RWPE2 (cell line): Measurements from ENCODE around the gene SCTR.

ENCODE experiments used
- ATAC-seq: fragments of 200-7000 bp; cut with Tn5 transposase; 3 replicates; pipeline ENCODE4 v1.9.1; 2021; ENCODE audit warnings: low read depth
- DNase-seq: peaks from one replicate; pipeline ENCODE4 v3.0.0-alpha.2; 2020; ENCODE audit warnings: low spot score
- H3K27ac ChIP-seq: fragments of 450-650 bp; 2 replicates; pipeline ENCODE4 v1.5.1; 2017; ENCODE audit warnings: mild to moderate bottlenecking; ENCODE audit not compliant: poor library complexity, severe bottlenecking
- H3K27me3 ChIP-seq: fragments of 250-450 bp; sonication (Bioruptor Pico); 2 replicates; pipeline ENCODE4 v1.5.1; 2021; ENCODE audit warnings: mild to moderate bottlenecking, moderate library complexity; ENCODE audit not compliant: insufficient read depth, poor library complexity, severe bottlenecking
- H3K36me3 ChIP-seq: fragments of 250-450 bp; sonication (Bioruptor Pico); 2 replicates; pipeline ENCODE4 v1.5.1; 2020; ENCODE audit warnings: low read depth, mild to moderate bottlenecking, moderate library complexity
- H3K4me1 ChIP-seq: fragments of 250-450 bp; sonication (Bioruptor Pico); 2 replicates; pipeline ENCODE4 v1.5.1; 2021; ENCODE audit warnings: mild to moderate bottlenecking, moderate library complexity; ENCODE audit not compliant: insufficient read depth, poor library complexity, severe bottlenecking
- H3K4me3 ChIP-seq: fragments of 250-450 bp; sonication (Bioruptor Pico); 2 replicates; pipeline ENCODE4 v1.5.1; 2021; ENCODE audit warnings: mild to moderate bottlenecking, moderate library complexity; ENCODE audit not compliant: severe bottlenecking
- H3K9me3 ChIP-seq: fragments of 250-450 bp; sonication (Bioruptor Pico); 2 replicates; pipeline ENCODE4 v1.5.1; 2021; ENCODE audit warnings: mild to moderate bottlenecking, moderate library complexity; ENCODE audit not compliant: severe bottlenecking
- TF ChIP-seq, protein P1 (sequence below): fragments of 450-650 bp; IDR thresholded peaks from one replicate; pipeline ENCODE4 v1.5.1; 2017; ENCODE audit warnings: mild to moderate bottlenecking, moderate library complexity; ENCODE audit not compliant: poor library complexity, severe bottlenecking

The SCTR gene

GRCh38 chr2:119417908-119418307 is 106.4 kb downstream of the SCTR start:
- no peaks in the 10 kb centered on the region for H3K36me3 ChIP-seq
- no peaks in the 10 kb centered on the region for H3K4me1 ChIP-seq
- DNase-seq (no peak), ATAC-seq (no peak)
- H3K4me3 ChIP-seq = no peak overlapping the region
- H3K27ac ChIP-seq = no peak overlapping the region
- TF ChIP-seq, protein P1, sequence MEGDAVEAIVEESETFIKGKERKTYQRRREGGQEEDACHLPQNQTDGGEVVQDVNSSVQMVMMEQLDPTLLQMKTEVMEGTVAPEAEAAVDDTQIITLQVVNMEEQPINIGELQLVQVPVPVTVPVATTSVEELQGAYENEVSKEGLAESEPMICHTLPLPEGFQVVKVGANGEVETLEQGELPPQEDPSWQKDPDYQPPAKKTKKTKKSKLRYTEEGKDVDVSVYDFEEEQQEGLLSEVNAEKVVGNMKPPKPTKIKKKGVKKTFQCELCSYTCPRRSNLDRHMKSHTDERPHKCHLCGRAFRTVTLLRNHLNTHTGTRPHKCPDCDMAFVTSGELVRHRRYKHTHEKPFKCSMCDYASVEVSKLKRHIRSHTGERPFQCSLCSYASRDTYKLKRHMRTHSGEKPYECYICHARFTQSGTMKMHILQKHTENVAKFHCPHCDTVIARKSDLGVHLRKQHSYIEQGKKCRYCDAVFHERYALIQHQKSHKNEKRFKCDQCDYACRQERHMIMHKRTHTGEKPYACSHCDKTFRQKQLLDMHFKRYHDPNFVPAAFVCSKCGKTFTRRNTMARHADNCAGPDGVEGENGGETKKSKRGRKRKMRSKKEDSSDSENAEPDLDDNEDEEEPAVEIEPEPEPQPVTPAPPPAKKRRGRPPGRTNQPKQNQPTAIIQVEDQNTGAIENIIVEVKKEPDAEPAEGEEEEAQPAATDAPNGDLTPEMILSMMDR = no peak
- no peaks in the 10 kb centered on the region for H3K9me3 ChIP-seq
- no peaks in the 10 kb centered on the region for H3K27me3 ChIP-seq

- Histone ChIP-seq H3K4me3 (no peak overlapping the region), H3K27ac (no peak overlapping the region), H3K27me3 (no peaks in the 10 kb centered on the region), H3K4me1 (no peaks in the 10 kb centered on the region), H3K36me3 (no peaks in the 10 kb centered on the region), H3K9me3 (no peaks in the 10 kb centered on the region)
- DNase-seq = no peak
- TF ChIP-seq, protein P1 = no peak
- no peak for ATAC-seq
Measured at GRCh38 chr2:119416299-119416923, 107.9 kb downstream of the SCTR start.

GRCh38 chr2:119415630-119416029 is 108.7 kb downstream of the SCTR start:
- ATAC-seq = no peak
- H3K27me3 ChIP-seq = no peaks in the 10 kb centered on the region
- no peaks in the 10 kb centered on the region for H3K9me3 ChIP-seq
- no peak overlapping the region for H3K27ac ChIP-seq
- H3K36me3 ChIP-seq = no peaks in the 10 kb centered on the region
- TF ChIP-seq, protein P1 = no peak
- no peak for DNase-seq
- H3K4me3 ChIP-seq = no peak overlapping the region
- no peaks in the 10 kb centered on the region for H3K4me1 ChIP-seq

- no peak for DNase-seq
- Histone ChIP-seq H3K27me3 (no peaks in the 10 kb centered on the region), H3K9me3 (no peaks in the 10 kb centered on the region), H3K36me3 (no peaks in the 10 kb centered on the region), H3K4me3 (no peak overlapping the region), H3K4me1 (no peaks in the 10 kb centered on the region), H3K27ac (no peak overlapping the region)
- ATAC-seq = no peak
- TF ChIP-seq, protein P1 = no peak
Measured at GRCh38 chr2:119414894-119415293, 109.4 kb downstream of the SCTR start.

GRCh38 chr2:119409506-119409905 is 114.8 kb downstream of the SCTR start:
- Histone ChIP-seq H3K4me3 (no peak overlapping the region), H3K27me3 (no peaks in the 10 kb centered on the region), H3K36me3 (no peaks in the 10 kb centered on the region), H3K27ac (no peak overlapping the region), H3K4me1 (no peaks in the 10 kb centered on the region), H3K9me3 (no peaks in the 10 kb centered on the region)
- ATAC-seq (no peak), DNase-seq (no peak)
- TF ChIP-seq, protein P1 = no peak
